PFSK-1 (cell line): ENCODE data around the gene ACSL5.

Source experiments
- FOXP2 ChIP-seq: optimal IDR thresholded peaks from 2 replicates; pipeline ENCODE3; 2011; ENCODE audit warnings: borderline replicate concordance, control low read depth, inconsistent platforms; ENCODE audit not compliant: insufficient read depth; ENCODE audit errors: extremely low read length, extremely low read depth
- POLR2AphosphoS5 ChIP-seq: IDR thresholded peaks from 2 replicates; pipeline ENCODE4 v1.6.1; 2012; ENCODE audit warnings: low read depth, mild to moderate bottlenecking, control low read depth, low read length, moderate library complexity
- SIN3A ChIP-seq: IDR thresholded peaks from 2 replicates; pipeline ENCODE4 v1.6.1; 2012; ENCODE audit warnings: mild to moderate bottlenecking, low read length, moderate library complexity, borderline replicate concordance; ENCODE audit not compliant: insufficient read depth
- TAF1 ChIP-seq: IDR thresholded peaks from 2 replicates; pipeline ENCODE4 v1.6.1; 2012; ENCODE audit warnings: low read length, control low read depth, borderline replicate concordance; ENCODE audit not compliant: insufficient read depth
- TF ChIP-seq, protein P1 (sequence below), 2 experiments: IDR thresholded peaks; 2 replicates each; pipeline versions ENCODE4 v1.6.1 to v1.8.0; 2011 to 2012; ENCODE audit warnings: low read depth in 2 of 2, low read length in 2 of 2, control low read depth in 1 of 2, inconsistent platforms in 1 of 2, mild to moderate bottlenecking in 1 of 2, moderate library complexity in 1 of 2; ENCODE audit not compliant: insufficient read depth in 1 of 2

The ACSL5 gene

DNA sequence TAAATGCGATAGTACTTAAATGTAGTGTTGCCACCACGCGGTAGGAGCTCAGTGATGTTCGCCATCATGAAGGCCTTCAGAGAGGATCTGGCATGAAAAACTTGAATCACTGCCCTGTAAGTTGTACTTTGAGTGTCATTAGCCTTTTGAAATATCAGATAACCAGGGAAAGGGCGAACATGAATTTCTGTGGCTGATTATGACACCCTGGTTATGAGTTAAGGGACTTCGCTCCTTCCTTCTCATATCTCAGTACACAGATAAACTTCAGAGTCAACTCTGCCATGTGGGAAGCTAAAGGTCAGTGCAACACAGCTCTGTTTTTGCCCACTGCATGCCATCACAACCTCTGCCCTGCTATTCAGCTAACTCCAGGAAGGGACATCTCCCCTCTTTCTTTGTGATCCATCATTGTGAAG is 8.9 kb upstream of the ACSL5 start:
- TF ChIP-seq FOXP2 (no peak), SIN3A (no peak), POLR2AphosphoS5 (no peak), TAF1 (no peak)
- TF ChIP-seq, protein P1, sequence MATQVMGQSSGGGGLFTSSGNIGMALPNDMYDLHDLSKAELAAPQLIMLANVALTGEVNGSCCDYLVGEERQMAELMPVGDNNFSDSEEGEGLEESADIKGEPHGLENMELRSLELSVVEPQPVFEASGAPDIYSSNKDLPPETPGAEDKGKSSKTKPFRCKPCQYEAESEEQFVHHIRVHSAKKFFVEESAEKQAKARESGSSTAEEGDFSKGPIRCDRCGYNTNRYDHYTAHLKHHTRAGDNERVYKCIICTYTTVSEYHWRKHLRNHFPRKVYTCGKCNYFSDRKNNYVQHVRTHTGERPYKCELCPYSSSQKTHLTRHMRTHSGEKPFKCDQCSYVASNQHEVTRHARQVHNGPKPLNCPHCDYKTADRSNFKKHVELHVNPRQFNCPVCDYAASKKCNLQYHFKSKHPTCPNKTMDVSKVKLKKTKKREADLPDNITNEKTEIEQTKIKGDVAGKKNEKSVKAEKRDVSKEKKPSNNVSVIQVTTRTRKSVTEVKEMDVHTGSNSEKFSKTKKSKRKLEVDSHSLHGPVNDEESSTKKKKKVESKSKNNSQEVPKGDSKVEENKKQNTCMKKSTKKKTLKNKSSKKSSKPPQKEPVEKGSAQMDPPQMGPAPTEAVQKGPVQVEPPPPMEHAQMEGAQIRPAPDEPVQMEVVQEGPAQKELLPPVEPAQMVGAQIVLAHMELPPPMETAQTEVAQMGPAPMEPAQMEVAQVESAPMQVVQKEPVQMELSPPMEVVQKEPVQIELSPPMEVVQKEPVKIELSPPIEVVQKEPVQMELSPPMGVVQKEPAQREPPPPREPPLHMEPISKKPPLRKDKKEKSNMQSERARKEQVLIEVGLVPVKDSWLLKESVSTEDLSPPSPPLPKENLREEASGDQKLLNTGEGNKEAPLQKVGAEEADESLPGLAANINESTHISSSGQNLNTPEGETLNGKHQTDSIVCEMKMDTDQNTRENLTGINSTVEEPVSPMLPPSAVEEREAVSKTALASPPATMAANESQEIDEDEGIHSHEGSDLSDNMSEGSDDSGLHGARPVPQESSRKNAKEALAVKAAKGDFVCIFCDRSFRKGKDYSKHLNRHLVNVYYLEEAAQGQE (IDR thresholded peaks at IDR 0.05; ENCODE audit: insufficient read depth in 1 of 2, low read depth in 2 of 2, low read length in 2 of 2) = no peak

DNA sequence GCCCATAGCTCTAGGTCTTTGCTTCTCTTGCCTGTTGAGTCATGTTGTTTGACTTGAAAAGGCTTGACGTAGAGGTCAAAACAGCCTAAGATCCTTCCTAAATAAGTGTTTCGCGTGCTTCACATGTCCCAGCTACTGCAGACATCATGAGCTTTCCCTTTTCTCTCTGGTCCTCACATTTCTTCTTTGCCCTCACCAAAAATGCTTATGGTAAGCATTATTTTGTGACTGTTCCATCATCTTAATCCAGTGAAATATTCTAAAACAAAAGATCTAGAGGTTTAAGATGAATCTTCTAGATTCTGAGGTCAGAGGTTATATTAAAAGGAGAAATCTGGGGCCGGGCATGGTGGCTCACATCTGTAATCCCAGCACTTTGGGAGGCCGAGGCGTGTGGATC is 8.5 kb upstream of the ACSL5 start:
- no peak for TF ChIP-seq POLR2AphosphoS5
- TF ChIP-seq FOXP2 = no peak
- TF ChIP-seq SIN3A = no peak
- TF ChIP-seq, protein P1 (IDR thresholded peaks at IDR 0.05; ENCODE audit: insufficient read depth in 1 of 2, low read depth in 2 of 2, low read length in 2 of 2) = no peak
- TF ChIP-seq TAF1 = no peak

DNA sequence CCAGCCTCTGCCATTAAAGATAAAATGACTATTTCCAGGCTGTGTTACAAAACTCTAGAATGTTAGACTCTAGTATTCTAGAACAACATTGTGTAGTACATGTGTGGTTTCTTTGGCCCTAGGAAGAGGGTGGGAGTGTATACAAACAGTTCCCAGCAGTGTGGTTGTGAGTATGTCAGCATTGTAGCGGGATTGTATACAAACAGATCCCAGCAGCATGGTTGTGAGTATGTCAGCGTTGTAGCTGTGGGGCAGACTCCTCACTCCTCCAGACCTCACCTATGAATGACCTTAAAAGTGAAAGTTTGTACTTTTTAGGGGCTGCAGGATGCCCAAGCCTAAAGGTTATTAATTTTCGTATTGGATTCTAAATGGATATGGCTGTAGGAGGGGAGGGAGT is 6.9 kb upstream of the ACSL5 start:
- TF ChIP-seq FOXP2 (no peak), TAF1 (no peak), SIN3A (no peak), POLR2AphosphoS5 (no peak)
- TF ChIP-seq, protein P1 (IDR thresholded peaks at IDR 0.05; ENCODE audit: insufficient read depth in 1 of 2, low read depth in 2 of 2, low read length in 2 of 2) = no peak

DNA sequence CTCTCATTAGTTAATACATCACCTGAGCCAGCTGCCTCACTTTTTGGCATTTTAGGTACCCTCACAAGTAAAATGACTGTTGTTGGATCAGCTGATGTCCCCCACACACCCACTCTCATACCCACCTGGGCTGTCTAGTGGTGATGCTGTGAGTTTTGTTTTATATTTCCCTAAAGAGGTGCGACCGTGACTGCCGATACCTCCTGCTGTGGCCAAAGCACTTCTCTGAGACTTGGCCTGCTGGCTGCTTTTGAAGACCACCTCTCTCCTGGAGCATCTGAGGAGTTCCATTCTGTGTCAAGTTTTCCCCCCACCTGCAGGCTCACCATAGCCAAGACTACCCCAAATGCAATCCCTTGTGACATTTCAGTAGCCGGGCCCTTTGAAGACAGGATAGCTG is 6.4 kb upstream of the ACSL5 start:
- no peak for TF ChIP-seq POLR2AphosphoS5
- no peak for TF ChIP-seq FOXP2
- TF ChIP-seq, protein P1 (IDR thresholded peaks at IDR 0.05; ENCODE audit: insufficient read depth in 1 of 2, low read depth in 2 of 2, low read length in 2 of 2) = no peak
- TF ChIP-seq SIN3A = no peak
- TF ChIP-seq TAF1 = no peak
